Muscle layer of duodenum (tissue), 2 donors: Measurements from ENCODE around the gene TRIM44.
"Not testable (repeated sequence)": the region's sequence is repeated elsewhere in the genome, so short reads cannot be mapped to it uniquely, and the experiment has no call there.

ENCODE experiments used
- H3K27ac ChIP-seq: one replicate; pipeline ENCODE4 v1.7.0; 2013; ENCODE audit warnings: mild to moderate bottlenecking, low read length
- H3K27me3 ChIP-seq: one replicate; pipeline ENCODE4 v1.7.0; 2013; ENCODE audit warnings: low read depth, mild to moderate bottlenecking, control low read depth, low read length
- H3K36me3 ChIP-seq, 2 donors: one replicate each; pipeline ENCODE4 v1.7.0; 2013; ENCODE audit warnings: low read length in 2 of 2, control low read depth in 1 of 2, mild to moderate bottlenecking in 1 of 2; ENCODE audit not compliant: insufficient read depth in 2 of 2, control insufficient read depth in 1 of 2
- H3K4me1 ChIP-seq, 2 donors: one replicate each; pipeline ENCODE4 v1.7.0; 2013; ENCODE audit warnings: low read length in 2 of 2, mild to moderate bottlenecking in 2 of 2, control low read depth in 1 of 2, moderate library complexity in 1 of 2; ENCODE audit not compliant: insufficient read depth in 2 of 2, control insufficient read depth in 1 of 2
- H3K4me3 ChIP-seq, 2 donors: one replicate each; pipeline ENCODE4 v1.7.0; 2013; ENCODE audit warnings: low read length in 2 of 2, low read depth in 1 of 2, mild to moderate bottlenecking in 1 of 2
- H3K9me3 ChIP-seq, 2 donors: one replicate each; pipeline ENCODE4 v1.7.0; 2013; ENCODE audit warnings: low read length in 2 of 2, control low read depth in 1 of 2, mild to moderate bottlenecking in 1 of 2; ENCODE audit not compliant: control insufficient read depth in 1 of 2
- donor health status: healthy.

Gene TRIM44

GRCh38 chr11:35702126-35702525 lies 39.6 kb downstream of the TRIM44 start:
- Histone ChIP-seq H3K27ac (no peak overlapping the region), H3K36me3 (no peaks in the 10 kb centered on the region), H3K4me1 (no peaks in the 10 kb centered on the region), H3K27me3 (no peaks in the 10 kb centered on the region), H3K4me3 (no peak overlapping the region), H3K9me3 (no peaks in the 10 kb centered on the region)

- Histone ChIP-seq H3K4me1 (no peaks in the 10 kb centered on the region), H3K27ac (no peak overlapping the region), H3K27me3 (no peaks in the 10 kb centered on the region), H3K9me3 (no peaks in the 10 kb centered on the region), H3K36me3 (no peaks in the 10 kb centered on the region), H3K4me3 (no peak overlapping the region)
Measured at GRCh38 chr11:35709376-35709775, 46.8 kb downstream of the TRIM44 start.

- Histone ChIP-seq H3K27me3 (no peaks in the 10 kb centered on the region), H3K9me3 (no peaks in the 10 kb centered on the region), H3K27ac (no peak overlapping the region), H3K4me1 (no peaks in the 10 kb centered on the region), H3K4me3 (no peak overlapping the region), H3K36me3 (no peaks in the 10 kb centered on the region)
Measured at GRCh38 chr11:35711173-35711910, 48.8 kb downstream of the TRIM44 start.

GRCh38 chr11:35711924-35712323 lies 49.3 kb downstream of the TRIM44 start:
- Histone ChIP-seq H3K4me1 (no peaks in the 10 kb centered on the region), H3K27ac (no peak overlapping the region), H3K36me3 (no peaks in the 10 kb centered on the region), H3K27me3 (no peaks in the 10 kb centered on the region), H3K9me3 (no peaks in the 10 kb centered on the region), H3K4me3 (no peak overlapping the region)

- no peak overlapping the region for H3K27ac ChIP-seq
Measured at GRCh38 chr11:35712533-35712932, 50.0 kb downstream of the TRIM44 start.

GRCh38 chr11:35714882-35715627 lies 52.5 kb downstream of the TRIM44 start:
- no peaks in the 10 kb centered on the region for H3K4me1 ChIP-seq
- H3K27me3 ChIP-seq: no peaks in the 10 kb centered on the region
- no peaks in the 10 kb centered on the region for H3K36me3 ChIP-seq
- H3K27ac ChIP-seq: no peak overlapping the region
- no peaks in the 10 kb centered on the region for H3K9me3 ChIP-seq
- H3K4me3 ChIP-seq: no peak overlapping the region

More at GRCh38 chr11:35712533-35712932, 50.0 kb downstream of the TRIM44 start:
- Histone ChIP-seq H3K4me3 (no peak overlapping the region), H3K27me3 (no peaks in the 10 kb centered on the region), H3K36me3 (no peaks in the 10 kb centered on the region), H3K9me3 (no peaks in the 10 kb centered on the region), H3K4me1 (no peaks in the 10 kb centered on the region)

GRCh38 chr11:35715677-35716076 lies 53.1 kb downstream of the TRIM44 start:
- not testable (repeated sequence) for H3K36me3 ChIP-seq, H3K9me3 ChIP-seq, H3K27me3 ChIP-seq

GRCh38 chr11:35717043-35717442 lies 54.5 kb downstream of the TRIM44 start:
- H3K4me3 ChIP-seq: no peak overlapping the region

More at GRCh38 chr11:35715677-35716076, 53.1 kb downstream of the TRIM44 start:
- H3K4me3 ChIP-seq, H3K4me1 ChIP-seq, H3K27ac ChIP-seq: not testable (repeated sequence)

GRCh38 chr11:35717520-35717919 lies 54.9 kb downstream of the TRIM44 start:
- H3K36me3 ChIP-seq: no peaks in the 10 kb centered on the region
- no peaks in the 10 kb centered on the region for H3K9me3 ChIP-seq
- no peaks in the 10 kb centered on the region for H3K27me3 ChIP-seq
- H3K4me3 ChIP-seq: no peak overlapping the region
- peaks cover 0 to 6% of the 10 kb centered on the region in 2 donors for H3K4me1 ChIP-seq
- no peak overlapping the region for H3K27ac ChIP-seq

More at GRCh38 chr11:35717043-35717442, 54.5 kb downstream of the TRIM44 start:
- peaks cover 0 to 6% of the 10 kb centered on the region in 2 donors for H3K4me1 ChIP-seq
- H3K27me3 ChIP-seq: no peaks in the 10 kb centered on the region
- no peaks in the 10 kb centered on the region for H3K9me3 ChIP-seq
- no peak overlapping the region for H3K27ac ChIP-seq
- no peaks in the 10 kb centered on the region for H3K36me3 ChIP-seq

GRCh38 chr11:35721651-35722282 lies 59.2 kb downstream of the TRIM44 start:
- peaks cover 0 to 16% of the 10 kb centered on the region in 2 donors for H3K4me1 ChIP-seq
- H3K27ac ChIP-seq: no peak overlapping the region
- no peaks in the 10 kb centered on the region for H3K9me3 ChIP-seq
- H3K27me3 ChIP-seq: no peaks in the 10 kb centered on the region
- H3K4me3 ChIP-seq: no peak overlapping the region
- peaks cover 6 to 8% of the 10 kb centered on the region in 2 donors for H3K36me3 ChIP-seq

- H3K4me1 ChIP-seq: peaks cover 0 to 16% of the 10 kb centered on the region in 2 donors
- H3K9me3 ChIP-seq: no peaks in the 10 kb centered on the region
- no peaks in the 10 kb centered on the region for H3K27me3 ChIP-seq
- no peak overlapping the region for H3K4me3 ChIP-seq
- no peak overlapping the region for H3K27ac ChIP-seq
- peaks cover 11 to 17% of the 10 kb centered on the region in 2 donors for H3K36me3 ChIP-seq
Measured at GRCh38 chr11:35722641-35723040, 60.1 kb downstream of the TRIM44 start.
